PC-3 (cell line): ENCODE data around the gene URB1.

Source experiments
- CTCF ChIP-seq: fragments of 300-600 bp; sonication (generic); conservative IDR thresholded peaks from 2 replicates; pipeline ENCODE4 v1.5.1; 2017; ENCODE audit warnings: antibody characterized with exemption, low read depth, mild to moderate bottlenecking, low read length
- EZH2 ChIP-seq: fragments of 300-600 bp; sonication (generic); IDR thresholded peaks from one replicate; pipeline ENCODE4 v1.6.1; 2017; ENCODE audit warnings: antibody characterized with exemption, mild to moderate bottlenecking, low read length; ENCODE audit not compliant: unreplicated experiment
- EZH2phosphoT487 ChIP-seq: fragments of 300-600 bp; sonication (generic); IDR thresholded peaks from 2 replicates; pipeline ENCODE4 v1.6.1; 2018; ENCODE audit warnings: mild to moderate bottlenecking, antibody characterized with exemption, low read length, borderline replicate concordance

DNA sequence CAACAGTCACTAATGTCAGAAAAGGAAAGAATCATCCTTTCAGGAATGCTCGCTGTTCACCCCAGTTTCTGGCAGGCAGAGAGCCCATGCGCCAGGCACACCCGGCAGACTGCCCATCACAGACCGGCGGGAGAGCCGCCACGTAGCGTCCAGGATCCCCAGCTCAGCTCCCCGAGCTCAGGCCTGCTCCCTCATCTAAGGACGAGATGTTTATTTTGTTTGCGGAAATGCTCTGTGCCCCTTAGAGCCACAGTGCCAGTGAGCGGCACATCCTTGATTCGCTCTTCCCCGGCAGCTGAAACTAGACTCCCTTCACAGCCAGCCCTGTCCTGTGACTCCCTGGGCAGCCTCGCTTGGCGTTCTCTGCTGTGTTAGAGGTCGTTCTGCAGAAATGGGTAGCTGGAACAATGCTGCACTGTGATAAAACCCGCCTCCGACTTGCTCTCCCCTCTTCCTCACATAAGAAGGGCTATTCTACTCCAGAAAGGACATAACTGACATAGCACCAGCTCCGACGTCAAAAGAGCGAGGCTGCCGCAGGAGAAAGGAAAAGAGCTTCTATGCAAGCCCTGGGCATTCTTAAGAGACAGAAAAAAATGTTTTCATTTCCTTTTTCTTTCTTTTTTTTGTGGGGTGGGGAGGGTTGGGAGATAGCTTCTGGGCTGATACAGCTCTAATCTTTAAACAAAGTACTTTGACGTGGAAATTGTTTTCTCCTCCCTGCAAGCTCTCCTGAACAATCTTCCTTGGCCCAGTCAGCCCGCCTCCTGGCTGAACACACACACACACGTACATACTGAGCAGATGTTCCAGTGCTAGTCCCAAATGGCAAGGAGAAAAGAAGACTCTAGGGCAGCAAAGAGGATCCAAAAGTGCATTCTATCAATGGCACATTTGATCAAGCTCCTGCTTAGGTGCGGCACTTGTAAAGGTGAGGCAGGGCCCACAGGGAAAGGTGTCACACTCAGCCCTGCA is 56.9 kb downstream of the URB1 start:
- TF ChIP-seq CTCF (no peak), EZH2phosphoT487 (no peak), EZH2 (no peak)
